Measurements from ENCODE around the gene PROK1. TPM values are rescaled to one million over a fixed set of nuclear protein-coding genes. Genes with fewer than 3 reads are reported as not detected.

Gene PROK1
- total and polyA plus RNA-seq, 9 donors: 39.4 to 428 (median 245) TPM

- Histone ChIP-seq H3K27me3 (no peaks in the 10 kb centered on the region), H3K36me3 (no peaks in the 10 kb centered on the region), H3K9me3 (no peaks in the 10 kb centered on the region), H3K4me1 (ENCODE audit: insufficient read depth) (peaks cover 6% of the 10 kb centered on the region), H3K4me3 (peak within 1 kb of the TSS; percentile 77), H3K27ac (peak within 1 kb of the TSS; percentile 85 to 87)
- intact Hi-C loops (cut with DNase I): loop anchor here in 2 of 4 donors (2.0 to 10.0 kb wide), 2 partner anchors 69 to 193 kb away; partner anchors contain the start of genes RBM15 (in 2 of the 2) and KCNC4 (in 1 of the 2)
- DNase-seq: peak; percentile 90 to 94 (median 93)
- TF ChIP-seq CTCF (IDR thresholded peaks at IDR 0.05) (peak in 2 of 3 donors; percentile 33 to 49), POLR2A (IDR thresholded peaks at IDR 0.05) (peak; percentile 89), EP300 (IDR thresholded peaks at IDR 0.05) (peak; percentile 62)
- 1% methylated on average over 76 of the region's 76 CpGs for WGBS, 3 donors
These were observed 43.4 kb upstream of the PROK1 start, which contains the start of gene LAMTOR5 for GRCh38 chr1:110407260-110408210. LAMTOR5 (minus strand) TSS chr1:110407694; CDS start chr1:110407620, 74 bp downstream.

DNA sequence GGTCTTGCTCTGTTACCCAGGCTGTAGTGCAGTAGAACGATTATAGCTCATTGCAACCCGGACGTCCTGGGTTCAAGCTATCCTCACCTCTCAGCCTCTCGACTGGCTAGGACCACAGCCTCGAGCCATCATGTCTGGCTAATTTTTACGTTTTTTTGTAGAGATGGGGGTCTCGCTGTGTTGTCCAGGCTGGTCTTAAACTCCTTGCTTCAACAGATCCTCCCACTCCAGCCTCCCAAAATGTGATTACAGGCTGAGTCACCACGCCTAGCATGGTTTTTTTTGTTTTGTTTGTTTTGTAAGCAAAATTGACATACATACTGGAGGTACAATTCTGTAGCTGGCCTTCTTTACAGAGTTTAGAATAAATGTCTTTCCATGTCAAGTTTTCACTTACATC is 42.5 kb upstream of the PROK1 start:
- WGBS, 3 donors: 83 to 87% (median 84%) methylated on average over 8 of the region's 8 CpGs
- no peak for DNase-seq
- Histone ChIP-seq H3K27ac (no peak overlapping the region), H3K4me1 (ENCODE audit: insufficient read depth) (peaks cover 6% of the 10 kb centered on the region), H3K4me3 (peak overlapping the region; percentile 77), H3K36me3 (no peaks in the 10 kb centered on the region), H3K27me3 (no peaks in the 10 kb centered on the region), H3K9me3 (no peaks in the 10 kb centered on the region)
- intact Hi-C loops (cut with DNase I): loop anchor here in 1 of 4 donors (10.0 kb wide), 1 partner anchor 194 kb away; the partner anchor contains the start of gene KCNC4
- TF ChIP-seq EP300 (IDR thresholded peaks at IDR 0.05) (no peak), CTCF (IDR thresholded peaks at IDR 0.05) (no peak), POLR2A (IDR thresholded peaks at IDR 0.05) (no peak)

DNA sequence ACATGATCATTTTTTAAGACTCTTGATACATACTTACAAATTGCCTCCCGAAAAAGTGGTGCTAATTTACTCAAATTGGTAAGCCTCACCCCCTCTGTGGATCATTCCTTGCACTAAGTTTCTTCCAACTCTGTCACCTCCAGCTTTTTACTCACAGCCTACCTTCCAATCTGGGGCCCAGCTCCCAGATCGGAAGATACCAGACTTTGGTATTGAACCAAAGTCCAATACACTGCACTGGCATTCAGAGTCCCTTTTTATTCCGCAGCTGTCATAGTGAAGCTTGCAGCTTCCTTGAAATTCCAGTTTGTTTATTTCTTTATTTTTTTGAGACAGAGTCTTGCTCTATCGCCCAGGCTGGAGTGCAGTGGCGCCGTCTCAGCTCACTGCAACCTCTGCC is 41.6 kb upstream of the PROK1 start:
- WGBS, 3 donors: 89 to 95% (median 93%) methylated on average over 6 of the region's 6 CpGs
- intact Hi-C loops (cut with DNase I): loop anchor here in 1 of 4 donors (10.0 kb wide), 1 partner anchor 195 kb away; the partner anchor contains the start of gene KCNC4
- peaks cover 10% of the 10 kb centered on the region for H3K4me1 ChIP-seq (ENCODE audit: insufficient read depth)

More for the DNA sequence above, 41.6 kb upstream of the PROK1 start:
- no peaks in the 10 kb centered on the region for H3K9me3 ChIP-seq
- TF ChIP-seq POLR2A (IDR thresholded peaks at IDR 0.05) (no peak), EP300 (IDR thresholded peaks at IDR 0.05) (no peak), CTCF (IDR thresholded peaks at IDR 0.05) (no peak)
- H3K36me3 ChIP-seq: no peaks in the 10 kb centered on the region
- no peaks in the 10 kb centered on the region for H3K27me3 ChIP-seq
- no peak overlapping the region for H3K27ac ChIP-seq
- DNase-seq: no peak
- H3K4me3 ChIP-seq: no peak overlapping the region

All from ovary (tissue), 9 donors.